ENCODE measurements around the gene KIAA1755. TPM values are rescaled to one million over a fixed set of nuclear protein-coding genes. Genes with fewer than 3 reads are reported as not detected.

The KIAA1755 gene
- total and polyA plus RNA-seq, 9 of the 15 experiments (the other 6 are each of a cell fraction or from before 2014, with no cell fraction given), result not detected

GRCh38 chr20:38242848-38243708 is 17.5 kb downstream of the KIAA1755 start (continued):
- no peak for TF ChIP-seq ZBTB33 (CRISPR knock-in tag; IDR thresholded peaks at IDR 0.05)
- no peak for TF ChIP-seq BRD4 (IDR thresholded peaks at IDR 0.05)
- TF ChIP-seq GATAD2B (IDR thresholded peaks at IDR 0.05; ENCODE audit: borderline replicate concordance), result no peak
- no peak for TF ChIP-seq FOXJ2 (tag; IDR thresholded peaks at IDR 0.05)
- 0 out of 2 replicates have a peak, but pooled peaks have one; percentile 18 for TF ChIP-seq EP400 (IDR thresholded peaks at IDR 0.05)
- TF ChIP-seq COPS2 (conservative IDR thresholded peaks at IDR 0.05), result no peak
- no peak for TF ChIP-seq MGA (IDR thresholded peaks at IDR 0.05)
- TF ChIP-seq MTA2 (IDR thresholded peaks at IDR 0.05; ENCODE audit: low read depth), result no peak
- no peak for TF ChIP-seq ETV1 (tag; conservative IDR thresholded peaks at IDR 0.05; ENCODE audit: low read depth)
- no peak for TF ChIP-seq ZNF764 (CRISPR knock-in tag; IDR thresholded peaks at IDR 0.05; ENCODE audit: low read depth)
- TF ChIP-seq CBX3 (IDR thresholded peaks at IDR 0.05; ENCODE audit: borderline replicate concordance in 1 of 2, low read length in 2 of 2), result peak in 1 of 2 experiments; percentile 100; a peak in 2 of 3 replicates
- TF ChIP-seq FOS (IDR thresholded peaks at IDR 0.05; ENCODE audit: extremely low read depth, insufficient read length), result no peak
- TF ChIP-seq CBX1 (IDR thresholded peaks at IDR 0.05; ENCODE audit: low read depth), result peak; percentile 99
- no peak for TF ChIP-seq ZNF217 (CRISPR knock-in tag; IDR thresholded peaks at IDR 0.05)
- TF ChIP-seq CREM (IDR thresholded peaks at IDR 0.05; ENCODE audit: low read depth), result 0 out of 2 replicates have a peak, but pooled peaks have one; percentile 15

Data from K562 (cell line).